Activated CD4-positive, alpha-beta T cell treated with anti-CD3 and anti-CD28 coated beads, Interleukin-2, Interleukin-6, amounts not matched to agents 100 ng/mL and 50 ng/mL, durations not matched to agents 16 hours and 8 hours (primary cell): Measurements from ENCODE around the gene ASB12.
A peak's percentile ranks its signal among the peaks of the same experiment; 100 is the strongest.
"Not testable (repeated sequence)": the region's sequence is repeated elsewhere in the genome, so short reads cannot be mapped to it uniquely, and the experiment has no call there.

Experiments used
- DNase-seq: peaks from one replicate; pipeline ENCODE4 v3.0.0-alpha.2; 2020

The ASB12 gene

GRCh38 chrX:64230123-64230970, at the start of gene ASB12:
TSS of gene ASB12 (minus strand) at chrX:64230607. CDS start at chrX:64225650, 4,957 bp downstream.
- no peak for DNase-seq

GRCh38 chrX:64265265-64265664, 34.9 kb upstream of the ASB12 start:
- no peak for DNase-seq

GRCh38 chrX:64229154-64229553, 1.3 kb downstream of the ASB12 start:
- DNase-seq = no peak

GRCh38 chrX:64218023-64218422, 12.4 kb downstream of the ASB12 start:
- DNase-seq = no peak

- not testable (repeated sequence) for DNase-seq
These were observed 16.4 kb downstream of the ASB12 start for GRCh38 chrX:64213989-64214388.

- no peak for DNase-seq
These were observed 23.7 kb downstream of the ASB12 start for GRCh38 chrX:64206556-64207162.

- peak; percentile 91 for DNase-seq
These were observed 24.5 kb downstream of the ASB12 start for GRCh38 chrX:64205735-64206501.

- no peak for DNase-seq
These were observed 25.0 kb downstream of the ASB12 start, which contains the start of gene AMER1 for GRCh38 chrX:64205441-64205734. TSS of gene AMER1 (minus strand) at chrX:64205708. CDS start at chrX:64193286, 12,422 bp downstream.

- DNase-seq = peak; percentile 16
These were observed 25.5 kb downstream of the ASB12 start for GRCh38 chrX:64204701-64205440.

GRCh38 chrX:64204252-64204651, 26.2 kb downstream of the ASB12 start:
- DNase-seq = no peak

GRCh38 chrX:64202808-64203325, 27.5 kb downstream of the ASB12 start:
- no peak for DNase-seq

- no peak for DNase-seq
These were observed 32.4 kb downstream of the ASB12 start for GRCh38 chrX:64198036-64198435.

- no peak for DNase-seq
These were observed 33.8 kb downstream of the ASB12 start for GRCh38 chrX:64196606-64197005.

- no peak for DNase-seq
These were observed 34.5 kb downstream of the ASB12 start for GRCh38 chrX:64195862-64196261.

GRCh38 chrX:64192673-64193072, 37.7 kb downstream of the ASB12 start:
- DNase-seq = no peak

- no peak for DNase-seq
These were observed 38.4 kb downstream of the ASB12 start for GRCh38 chrX:64192040-64192439.

- DNase-seq = no peak
These were observed 39.0 kb downstream of the ASB12 start for GRCh38 chrX:64191281-64192010.

- no peak for DNase-seq
These were observed 40.2 kb downstream of the ASB12 start for GRCh38 chrX:64190136-64190740.

GRCh38 chrX:64188901-64189300, 41.5 kb downstream of the ASB12 start:
- DNase-seq = no peak

- DNase-seq = no peak
These were observed 42.7 kb downstream of the ASB12 start for GRCh38 chrX:64187762-64188150.

GRCh38 chrX:64186974-64187761, 43.2 kb downstream of the ASB12 start:
- DNase-seq = no peak
